H1 (cell line): ENCODE measurements around the gene PCSK4. TPM values are rescaled to one million over a fixed set of nuclear protein-coding genes. Genes with fewer than 3 reads are reported as not detected.

Experiments
- EGR1 ChIP-seq: IDR thresholded peaks from 2 replicates; pipeline ENCODE4 v1.6.1; 2011; ENCODE audit warnings: low read depth, low read length, borderline replicate concordance
- EP300 ChIP-seq, 2 experiments: IDR thresholded peaks; 1 replicate in 1 of 2; 2 replicates in 1 of 2; pipeline ENCODE4 v1.6.1; 2011 to 2012; ENCODE audit warnings: low read depth in 2 of 2, low read length in 2 of 2, mild to moderate bottlenecking in 2 of 2, borderline replicate concordance in 1 of 2, inconsistent platforms in 1 of 2, moderate library complexity in 1 of 2
- MAFK ChIP-seq: IDR thresholded peaks from 2 replicates; pipeline ENCODE4 v1.6.1; 2012; ENCODE audit warnings: low read depth, mild to moderate bottlenecking, improper control_type of control experiment, low read length
- SIRT6 ChIP-seq: IDR thresholded peaks from one replicate; pipeline ENCODE4 v1.7.1; 2012; ENCODE audit warnings: low read length, inconsistent platforms
- SIX5 ChIP-seq: IDR thresholded peaks from 2 replicates; pipeline ENCODE4 v1.6.1; 2011; ENCODE audit warnings: mild to moderate bottlenecking, low read depth, low read length
- polyA plus RNA-seq, 7 experiments: library from polyadenylated mRNA; depleted of rRNA in 3 of 7; stranded (reverse) in 5 of 7; unstranded in 2 of 7; fragments of >200 nt in 5 of 7; fragments of 200-250 nt in 2 of 7; gene quantifications; 1 replicate in 5 of 7; 2 replicates in 1 of 7; 4 replicates in 1 of 7; pipeline versions ENCODE4 v1.2.1 to v1.2.3, GENCODE V29; 2011 to 2013; ENCODE audit warnings: missing spikeins in 2 of 7, mixed read lengths in 2 of 7
- total RNA-seq: library from RNA; stranded (reverse); fragmentation: NEBNext Ultra II Directional; extraction: Animal tissue kit (Norgen Biotek cat#: 25700); gene quantifications from 2 replicates; pipeline ENCODE4 v1.2.1, GENCODE V29; 2021
- TF ChIP-seq, protein P1 (sequence below): IDR thresholded peaks from 2 replicates; pipeline ENCODE4 v1.6.1; 2012; ENCODE audit warnings: inconsistent platforms

The PCSK4 gene
- total and polyA plus RNA-seq, 2 of the 8 experiments (the other 6 are each of a cell fraction or from before 2014, with no cell fraction given): 9.8 to 10.7 TPM

DNA sequence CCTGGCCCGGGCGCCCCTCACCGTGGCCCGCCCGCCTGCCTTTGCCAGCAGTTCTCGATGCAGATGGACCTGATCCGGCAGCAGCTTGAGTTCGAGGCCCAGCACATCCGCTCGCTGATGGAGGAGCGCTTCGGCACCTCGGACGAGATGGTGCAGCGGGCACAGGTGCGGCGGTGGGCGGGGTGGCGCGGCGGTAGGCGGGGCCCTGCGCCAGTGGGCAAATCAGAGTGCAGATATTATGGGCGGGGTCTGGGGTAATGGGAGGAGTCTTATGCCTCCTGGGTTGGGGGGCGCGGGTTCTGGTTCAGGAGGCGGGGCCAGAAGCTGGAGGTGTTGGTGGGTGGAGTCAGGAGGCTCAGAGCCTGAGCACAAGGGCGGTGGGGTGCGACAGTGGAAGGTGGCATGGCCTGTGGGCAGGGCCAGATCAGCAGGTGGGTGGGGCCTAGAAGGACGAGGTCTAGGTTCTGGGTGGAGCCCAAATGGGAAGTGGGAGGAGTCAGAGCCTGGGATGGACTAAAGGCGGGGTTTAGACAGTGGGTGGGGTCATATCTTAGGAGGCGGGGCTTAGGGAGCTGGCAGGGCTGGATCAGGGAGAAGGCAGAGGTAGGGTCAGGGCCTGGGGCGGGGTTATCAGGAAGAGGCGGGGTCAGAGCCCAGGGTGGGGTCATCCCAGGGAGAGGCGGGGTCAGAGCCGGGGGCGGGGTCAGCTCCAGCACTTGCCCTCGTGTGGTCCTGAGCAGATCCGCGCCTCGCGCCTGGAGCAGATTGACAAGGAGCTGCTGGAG, 34.6 kb downstream of the PCSK4 start (continued):
- TF ChIP-seq SIX5 (no peak), EP300 (IDR thresholded peaks at IDR 0.05; ENCODE audit: borderline replicate concordance in 1 of 2, low read depth in 2 of 2, low read length in 2 of 2) (no peak), EGR1 (no peak), SIRT6 (no peak), MAFK (no peak)
- TF ChIP-seq, protein P1, sequence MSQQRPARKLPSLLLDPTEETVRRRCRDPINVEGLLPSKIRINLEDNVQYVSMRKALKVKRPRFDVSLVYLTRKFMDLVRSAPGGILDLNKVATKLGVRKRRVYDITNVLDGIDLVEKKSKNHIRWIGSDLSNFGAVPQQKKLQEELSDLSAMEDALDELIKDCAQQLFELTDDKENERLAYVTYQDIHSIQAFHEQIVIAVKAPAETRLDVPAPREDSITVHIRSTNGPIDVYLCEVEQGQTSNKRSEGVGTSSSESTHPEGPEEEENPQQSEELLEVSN: peak; percentile 71
